ENCODE measurements around the gene NOS1AP.

Gene NOS1AP

GRCh38 chr1:162264108-162264507 lies 194.6 kb downstream of the NOS1AP start:
- DNase-seq, result no peak

GRCh38 chr1:162265983-162266382 lies 196.5 kb downstream of the NOS1AP start:
- DNase-seq, result no peak

GRCh38 chr1:162270016-162270770 lies 200.7 kb downstream of the NOS1AP start:
- no peak for DNase-seq

GRCh38 chr1:162271972-162272371 lies 202.5 kb downstream of the NOS1AP start:
- no peak for DNase-seq

GRCh38 chr1:162272419-162272818 lies 202.9 kb downstream of the NOS1AP start:
- no peak for DNase-seq

- DNase-seq, result no peak
Observed at GRCh38 chr1:162275622-162276175, 206.2 kb downstream of the NOS1AP start.

- peak in 1 of 2 donors; percentile 6 for DNase-seq
Observed at GRCh38 chr1:162276493-162276892, 207.0 kb downstream of the NOS1AP start.

GRCh38 chr1:162279136-162279498 lies 209.6 kb downstream of the NOS1AP start:
- DNase-seq, result no peak

- no peak for DNase-seq
Observed at GRCh38 chr1:162281426-162281825, 211.9 kb downstream of the NOS1AP start.

- no peak for DNase-seq
Observed at GRCh38 chr1:162283657-162284056, 214.2 kb downstream of the NOS1AP start.

- DNase-seq, result no peak
Observed at GRCh38 chr1:162284206-162284955, 214.9 kb downstream of the NOS1AP start.

GRCh38 chr1:162285149-162285561 lies 215.7 kb downstream of the NOS1AP start:
- DNase-seq, result no peak

- no peak for DNase-seq
Observed at GRCh38 chr1:162291000-162291399, 221.5 kb downstream of the NOS1AP start.

- no peak for DNase-seq
Observed at GRCh38 chr1:162292422-162292849, 222.9 kb downstream of the NOS1AP start.

- DNase-seq, result no peak
Observed at GRCh38 chr1:162293073-162293692, 223.7 kb downstream of the NOS1AP start.

GRCh38 chr1:162294015-162294414 lies 224.5 kb downstream of the NOS1AP start:
- no peak for DNase-seq

GRCh38 chr1:162297208-162297607 lies 227.7 kb downstream of the NOS1AP start:
- no peak for DNase-seq

GRCh38 chr1:162298266-162298665 lies 228.8 kb downstream of the NOS1AP start:
- no peak for DNase-seq

- DNase-seq, result no peak
Observed at GRCh38 chr1:162299018-162299417, 229.5 kb downstream of the NOS1AP start.

- no peak for DNase-seq
Observed at GRCh38 chr1:162300057-162300917, 230.8 kb downstream of the NOS1AP start.

GRCh38 chr1:162301696-162302095 lies 232.2 kb downstream of the NOS1AP start:
- DNase-seq, result no peak

- DNase-seq, result no peak
Observed at GRCh38 chr1:162302306-162303003, 233.0 kb downstream of the NOS1AP start.
